GM03348 (cell line): ENCODE data around the gene RELT.

Experiments used
- DNase-seq: peaks from one replicate; pipeline ENCODE4 v3.0.0; 2012; ENCODE audit warnings: low spot score

The RELT gene

DNA sequence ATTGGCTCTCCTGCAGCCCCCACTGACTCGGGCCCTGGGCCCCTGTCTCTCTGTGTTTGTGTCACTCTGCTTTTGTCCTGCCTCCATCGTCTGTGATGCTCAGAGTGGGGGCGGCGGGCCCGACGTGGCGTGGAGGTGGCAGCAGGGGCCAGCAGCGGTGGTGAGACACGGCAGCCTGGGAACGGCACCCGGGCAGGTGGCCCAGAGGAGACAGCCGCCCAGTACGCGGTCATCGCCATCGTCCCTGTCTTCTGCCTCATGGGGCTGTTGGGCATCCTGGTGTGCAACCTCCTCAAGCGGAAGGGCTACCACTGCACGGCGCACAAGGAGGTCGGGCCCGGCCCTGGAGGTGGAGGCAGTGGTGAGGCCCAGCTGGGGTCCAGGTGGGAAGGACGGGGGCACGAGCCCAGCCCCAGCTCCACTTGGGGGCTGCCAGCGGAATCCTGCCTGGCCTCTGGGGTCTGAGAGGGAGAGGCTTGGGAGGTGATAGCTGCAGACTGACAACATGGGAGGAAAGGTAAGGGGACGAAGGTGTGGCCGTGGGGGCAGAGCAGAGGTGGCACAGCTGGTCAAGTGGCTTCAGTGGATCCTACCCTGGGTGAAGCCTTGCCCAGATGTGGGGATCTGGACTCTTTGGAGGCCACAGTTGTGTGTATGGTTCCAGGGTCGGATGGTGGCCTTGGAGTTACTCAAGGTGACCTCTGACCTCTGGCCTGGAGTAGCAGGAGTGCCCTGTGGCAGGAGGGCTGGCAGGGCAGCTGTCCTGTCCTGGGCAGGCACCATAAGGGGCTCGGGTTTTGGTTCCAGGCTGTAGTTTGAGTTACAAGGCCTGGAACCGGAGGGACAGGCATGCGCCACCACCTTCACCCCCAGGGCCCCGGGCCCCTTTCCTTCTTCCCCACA, 16.2 kb downstream of the RELT start:
- no peak for DNase-seq

DNA sequence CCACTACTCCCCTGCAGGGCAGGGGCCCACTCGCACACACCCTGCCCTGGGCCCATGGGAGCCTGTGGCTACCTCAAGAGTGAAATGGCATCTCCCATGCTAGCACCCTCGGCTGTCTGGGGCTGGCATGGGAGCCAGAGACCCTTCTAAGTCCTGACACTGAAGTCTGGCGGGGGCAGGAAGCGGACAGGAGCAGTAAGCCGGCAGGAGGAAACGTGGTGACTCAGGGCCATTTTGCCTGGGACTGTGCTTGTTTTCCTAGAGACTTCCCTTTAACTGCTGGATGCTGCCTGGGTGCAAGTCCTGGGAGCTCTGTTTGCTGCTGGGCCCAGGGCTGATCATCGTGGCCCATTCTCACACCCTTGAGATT, 16.8 kb downstream of the RELT start:
- DNase-seq = no peak

DNA sequence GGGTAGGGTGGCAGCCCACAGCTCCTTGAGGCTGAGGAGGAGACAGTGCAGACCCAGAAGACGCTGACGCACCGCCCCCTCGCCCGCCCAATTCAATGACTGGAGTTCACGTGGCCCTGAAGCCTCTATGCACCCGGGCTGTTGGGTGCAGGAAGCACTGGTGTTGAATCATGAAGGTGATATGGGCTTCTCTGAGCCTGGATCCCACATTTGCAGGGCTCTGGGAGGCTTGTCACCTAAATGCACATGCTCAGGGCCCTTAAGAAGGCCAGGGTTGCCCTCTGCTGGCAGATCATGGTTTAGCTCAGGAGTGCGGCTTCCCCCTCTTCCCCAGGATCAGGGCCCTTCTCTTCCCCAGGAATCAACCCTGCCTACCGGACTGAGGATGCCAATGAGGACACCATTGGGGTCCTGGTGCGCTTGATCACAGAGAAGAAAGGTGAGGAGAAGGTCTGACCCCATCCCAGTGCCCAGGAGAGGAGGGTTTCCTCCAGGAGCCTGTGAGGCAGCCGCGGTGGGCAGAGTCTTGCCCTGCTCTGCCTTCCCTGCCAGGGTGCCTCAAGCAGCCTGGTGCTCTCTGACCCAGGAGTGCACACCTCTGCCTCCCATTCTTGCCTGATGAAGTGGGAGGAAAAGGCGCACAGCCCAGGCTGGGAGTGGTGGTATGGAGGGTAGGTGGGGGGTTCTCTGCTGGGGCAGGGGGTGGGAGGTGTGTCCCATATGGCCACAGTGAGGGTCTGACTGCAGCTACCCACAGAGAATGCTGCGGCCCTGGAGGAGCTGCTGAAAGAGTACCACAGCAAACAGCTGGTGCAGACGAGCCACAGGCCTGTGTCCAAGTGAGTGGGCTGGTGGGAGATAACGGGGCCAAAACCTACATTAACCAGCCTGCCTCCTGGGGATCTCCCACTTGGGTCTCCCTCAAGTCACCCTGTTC, 17.5 kb downstream of the RELT start:
- DNase-seq = peak; percentile 93

DNA sequence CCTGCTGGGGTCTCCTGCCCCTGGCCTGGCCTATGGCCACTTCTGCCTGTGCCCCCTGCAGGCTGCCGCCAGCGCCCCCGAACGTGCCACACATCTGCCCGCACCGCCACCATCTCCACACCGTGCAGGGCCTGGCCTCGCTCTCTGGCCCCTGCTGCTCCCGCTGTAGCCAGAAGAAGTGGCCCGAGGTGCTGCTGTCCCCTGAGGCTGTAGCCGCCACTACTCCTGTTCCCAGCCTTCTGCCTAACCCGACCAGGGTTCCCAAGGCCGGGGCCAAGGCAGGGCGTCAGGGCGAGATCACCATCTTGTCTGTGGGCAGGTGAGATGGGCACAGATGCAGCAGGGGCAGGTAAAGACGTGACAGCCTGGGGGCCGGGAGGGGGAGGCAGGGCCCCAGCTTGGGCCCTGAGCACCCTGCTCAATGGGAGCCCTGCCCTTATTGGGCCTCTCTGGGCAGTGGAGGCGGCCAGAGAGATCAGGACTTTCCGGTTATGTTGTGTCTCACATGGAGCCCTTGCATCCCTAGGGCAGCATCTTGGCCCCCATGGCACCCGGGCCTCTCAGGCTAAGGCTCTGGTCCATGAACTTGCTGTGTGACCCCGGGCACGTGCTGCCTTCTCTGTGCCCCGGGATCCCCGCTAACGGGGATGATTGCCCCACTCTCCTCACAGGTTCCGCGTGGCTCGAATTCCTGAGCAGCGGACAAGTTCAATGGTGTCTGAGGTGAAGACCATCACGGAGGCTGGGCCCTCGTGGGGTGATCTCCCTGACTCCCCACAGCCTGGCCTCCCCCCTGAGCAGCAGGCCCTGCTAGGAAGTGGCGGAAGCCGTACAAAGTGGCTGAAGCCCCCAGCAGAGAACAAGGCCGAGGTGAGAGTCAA, 18.5 kb downstream of the RELT start:
- no peak for DNase-seq

DNA sequence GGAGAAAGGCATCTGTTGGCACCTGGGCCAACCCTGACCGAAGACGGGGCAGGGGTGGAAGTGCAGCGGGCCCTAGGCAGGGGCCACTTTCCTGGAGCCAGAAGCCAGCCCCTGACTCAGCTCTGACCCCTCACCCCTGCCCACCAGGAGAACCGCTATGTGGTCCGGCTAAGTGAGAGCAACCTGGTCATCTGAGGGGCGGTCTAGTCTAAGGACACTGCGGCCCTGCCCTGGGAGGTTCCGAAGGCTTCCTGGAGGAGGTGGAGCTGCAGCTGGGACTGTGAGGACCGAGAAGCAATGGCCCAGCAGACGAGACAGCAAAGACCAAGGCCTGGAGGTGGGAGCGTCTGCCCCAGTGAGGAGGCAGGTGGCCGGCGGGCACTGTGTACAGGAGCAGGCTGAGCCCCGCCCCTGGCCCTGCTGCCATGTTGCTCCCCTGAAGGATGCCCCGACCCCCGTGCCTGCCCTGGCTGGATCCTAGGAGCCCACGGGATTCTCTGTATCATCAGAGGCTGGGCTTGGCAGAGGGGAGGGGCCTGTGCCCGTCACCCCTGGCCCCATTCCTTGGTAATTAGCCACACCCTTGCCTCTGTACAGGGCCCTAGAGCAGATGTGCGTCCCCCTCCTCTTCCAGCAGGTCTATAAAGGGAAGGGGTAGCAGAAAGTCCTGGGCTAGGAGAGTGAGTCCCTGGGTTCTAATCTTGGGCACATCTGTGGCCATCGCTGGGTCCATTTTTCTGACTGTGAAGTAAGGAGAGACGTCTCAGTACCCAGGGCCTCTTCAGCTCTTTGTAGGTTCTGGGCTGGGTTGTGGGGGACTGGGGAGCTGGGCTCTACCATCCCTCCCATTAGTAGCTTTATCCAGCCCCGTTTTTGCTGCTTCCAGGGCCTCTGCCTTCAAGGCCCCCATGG, 19.4 kb downstream of the RELT start:
- no peak for DNase-seq

DNA sequence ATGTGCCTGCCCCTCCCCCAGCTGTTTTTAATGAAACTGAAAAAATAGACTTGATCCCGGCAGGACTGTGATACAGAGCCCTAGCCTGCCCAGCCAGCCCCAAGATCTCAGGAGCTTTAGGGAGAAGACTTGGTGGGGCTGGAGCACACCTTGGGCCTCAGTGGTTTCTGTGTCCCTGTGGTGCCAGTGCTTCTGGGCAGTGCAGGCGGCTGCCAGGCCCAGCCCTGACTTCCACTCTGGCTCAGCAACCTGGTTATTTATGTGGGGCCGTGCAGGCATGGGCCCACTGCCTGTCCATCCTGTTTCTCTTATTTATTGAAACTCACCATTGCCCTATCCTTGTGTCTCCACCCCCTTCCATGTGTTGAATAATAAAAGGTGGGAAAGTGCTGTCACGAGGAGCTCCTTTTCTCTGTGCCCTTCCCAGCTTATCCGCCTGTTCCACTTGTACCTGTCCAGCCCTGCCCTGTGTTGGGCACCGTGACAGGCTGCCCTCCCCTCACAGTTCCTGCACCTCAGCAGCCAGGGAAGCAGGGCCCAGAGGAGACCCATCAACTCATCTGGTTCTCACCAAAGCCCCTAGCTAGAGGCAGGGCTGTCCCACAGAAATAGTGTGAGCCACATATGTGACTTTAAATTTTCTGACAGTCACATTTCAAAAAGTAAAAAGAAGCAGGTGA, 20.2 kb downstream of the RELT start:
- DNase-seq = no peak

DNA sequence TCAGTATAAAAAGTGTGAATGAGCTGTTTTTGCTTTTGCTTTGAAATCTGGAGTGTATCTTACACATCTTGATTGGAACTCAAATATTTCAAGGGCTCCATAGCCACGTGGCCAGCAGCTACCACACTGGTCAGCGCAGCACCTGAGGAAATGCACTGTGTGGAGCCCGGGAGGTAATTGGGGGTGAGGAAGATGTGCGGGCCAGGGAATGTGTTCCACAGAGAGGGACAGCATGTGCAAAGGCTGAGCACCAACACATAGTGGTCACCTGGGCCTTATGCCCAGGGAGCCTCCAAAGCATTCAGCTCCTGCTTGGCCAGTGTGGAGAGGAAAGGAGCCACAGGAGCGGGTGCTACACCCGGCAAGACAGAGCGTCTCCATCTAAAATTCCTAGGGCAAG, 20.8 kb downstream of the RELT start:
- DNase-seq = no peak

DNA sequence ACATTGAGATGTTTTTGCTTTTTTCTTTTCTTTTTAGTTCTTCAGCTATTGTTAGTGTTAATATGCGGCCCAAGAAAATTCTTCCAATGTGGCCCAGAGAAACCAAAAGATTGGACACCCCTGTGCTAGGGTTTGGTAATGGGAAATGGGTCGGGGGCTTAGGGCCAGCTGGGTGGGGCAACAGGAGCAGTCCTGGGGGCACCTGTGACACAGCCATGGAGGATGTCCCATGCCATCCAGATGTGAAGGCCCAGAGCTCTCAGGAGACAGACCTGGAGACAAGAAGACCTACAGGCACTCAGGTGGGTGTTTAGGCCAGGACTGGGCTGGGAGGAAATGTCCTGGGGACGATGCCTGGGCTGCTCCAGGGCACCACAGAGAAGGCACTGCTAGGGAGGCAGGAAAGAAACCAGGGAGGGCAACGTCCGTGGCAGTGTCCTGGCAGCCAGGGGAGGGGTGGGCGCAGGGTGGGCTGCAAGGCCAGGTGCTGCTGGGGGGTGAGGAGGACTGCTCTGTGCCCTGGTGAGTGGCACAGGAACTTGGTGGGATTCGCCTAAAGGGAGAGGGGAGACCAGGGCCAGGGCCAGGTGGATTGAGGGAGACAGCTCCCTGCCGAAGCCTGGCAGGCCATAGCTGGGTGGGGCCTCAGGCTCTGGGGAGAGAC, 21.4 kb downstream of the RELT start:
- DNase-seq = no peak

DNA sequence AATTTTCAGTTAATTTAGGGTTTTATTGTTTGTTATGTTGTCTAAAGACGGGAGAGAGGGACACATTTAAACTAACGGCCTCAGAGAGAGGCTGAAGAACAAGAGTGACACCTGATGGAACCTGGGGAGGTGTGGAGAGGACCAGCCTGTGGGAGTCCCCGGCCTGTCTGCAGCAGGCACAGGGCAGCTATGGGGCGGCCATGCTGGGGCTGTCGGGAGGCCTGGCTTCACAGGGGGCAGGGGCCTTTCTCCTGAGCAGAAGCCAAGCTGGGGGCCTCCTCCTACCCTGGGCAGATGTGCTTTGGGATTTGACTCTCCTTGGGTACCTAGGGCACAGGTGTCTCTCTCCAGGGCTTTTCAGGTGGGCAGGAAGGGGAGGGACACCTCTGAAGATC, 21.9 kb downstream of the RELT start:
- no peak for DNase-seq

DNA sequence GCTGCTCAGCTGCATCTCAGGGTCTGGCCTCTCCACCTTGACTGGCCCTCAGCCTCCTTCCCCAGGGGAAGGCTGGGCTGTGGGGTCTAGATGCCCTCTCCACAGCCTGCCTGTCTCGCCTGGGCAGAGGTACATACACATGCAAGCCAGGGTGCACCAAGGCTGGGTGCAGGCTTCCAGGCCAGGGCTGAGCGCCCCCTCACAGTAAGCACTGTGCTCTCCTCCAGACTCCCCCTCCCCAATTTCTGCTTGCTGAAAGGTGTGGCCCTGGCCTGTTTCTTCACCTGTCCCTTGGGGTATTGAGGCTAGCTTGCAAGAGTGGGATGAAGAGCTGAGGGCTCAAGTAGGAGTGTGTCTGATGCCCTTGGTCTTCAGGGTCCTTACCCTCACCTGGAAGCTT, 22.5 kb downstream of the RELT start:
- DNase-seq = no peak

DNA sequence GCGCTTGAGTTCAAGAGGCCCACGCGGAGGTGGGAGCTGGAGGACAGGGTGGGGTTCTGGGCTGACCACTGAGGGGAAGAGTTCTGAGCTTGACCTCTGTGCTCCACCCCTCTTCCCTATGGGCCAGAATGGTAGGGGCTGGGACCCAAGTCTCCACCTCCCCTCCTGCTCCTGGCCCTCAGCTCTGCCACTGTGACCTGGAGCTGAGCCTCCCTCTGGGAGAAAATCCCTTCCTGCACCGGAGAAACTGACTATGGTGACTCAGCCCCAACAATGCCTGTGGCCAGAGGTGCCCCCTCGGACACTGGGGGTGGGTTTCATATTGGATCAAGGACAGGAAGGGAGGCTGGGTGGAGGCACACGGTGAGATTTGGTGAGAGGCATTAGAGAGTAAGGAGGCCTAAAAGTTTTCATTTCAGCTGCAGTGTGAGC, 23.0 kb downstream of the RELT start:
- DNase-seq = no peak

DNA sequence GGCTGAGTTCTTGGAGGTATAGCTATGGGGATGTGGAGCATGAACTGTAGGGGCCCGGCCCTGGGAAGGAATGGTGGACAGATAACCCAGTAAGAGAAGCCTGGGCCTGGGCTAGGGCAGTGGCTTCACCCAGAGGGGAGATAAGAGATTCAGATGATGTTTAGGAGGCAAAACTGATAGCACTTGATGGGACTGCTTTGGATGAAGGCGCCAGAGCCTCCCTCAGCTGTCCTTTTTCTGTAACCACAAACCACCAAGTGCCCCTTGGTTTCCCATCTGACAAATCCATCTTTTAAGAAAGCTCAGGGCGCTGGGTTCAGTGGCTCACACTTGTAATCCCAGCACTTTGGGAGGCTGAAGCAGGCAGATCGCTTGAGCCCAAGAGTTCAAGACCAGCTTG, 23.4 kb downstream of the RELT start:
- no peak for DNase-seq

DNA sequence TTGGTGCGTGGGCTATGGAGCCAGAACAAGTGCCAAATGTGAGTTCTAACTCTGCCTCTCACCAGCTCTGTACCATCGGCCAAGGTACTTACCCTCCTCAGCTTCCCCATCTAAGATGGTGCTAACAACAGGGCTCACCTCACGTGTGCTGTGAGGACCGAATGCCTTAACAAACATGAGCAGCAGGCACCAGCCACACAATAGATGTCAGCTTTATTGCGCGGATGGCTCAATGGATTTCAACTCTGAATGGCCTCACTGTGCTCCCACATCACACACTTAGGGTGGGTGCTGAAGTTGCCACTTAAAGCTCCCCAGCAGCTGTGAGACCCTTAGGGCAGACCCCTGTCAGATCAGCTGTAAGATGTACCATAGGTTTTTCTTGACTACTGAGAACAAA, 24.1 kb downstream of the RELT start:
- no peak for DNase-seq

DNA sequence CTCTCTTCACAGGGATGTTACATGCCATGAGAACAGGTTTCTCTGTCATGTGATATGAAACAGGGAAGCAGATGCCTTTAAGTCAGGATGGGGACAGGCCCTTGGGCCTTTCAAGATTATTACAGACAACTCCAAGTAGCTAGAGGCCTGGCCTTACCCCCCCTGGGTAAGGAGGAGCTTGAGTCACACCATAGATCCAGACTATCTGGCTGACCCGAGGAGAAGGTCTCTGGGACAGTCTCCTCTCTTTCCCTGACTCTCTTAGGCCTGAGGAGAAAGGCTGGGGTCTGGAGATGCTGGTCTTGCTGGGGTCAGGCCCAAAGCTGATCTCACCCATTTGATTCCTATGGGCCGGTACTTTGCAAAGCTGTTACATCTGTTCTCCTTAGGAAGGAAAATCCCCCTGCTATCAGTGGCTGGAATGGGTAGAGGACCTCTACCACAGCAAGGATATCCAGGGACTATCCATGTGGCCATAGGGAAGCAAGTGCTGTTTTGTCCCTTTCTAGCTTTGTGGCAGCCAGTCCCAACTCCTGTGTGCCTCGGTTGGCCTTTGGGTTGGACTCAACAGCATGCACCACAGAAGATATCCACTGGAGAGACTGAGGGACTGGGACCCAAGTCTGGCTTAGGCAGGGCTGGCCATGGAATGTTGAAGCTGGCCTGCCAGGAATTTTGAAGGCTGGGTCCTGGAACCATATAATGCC, 25.2 kb downstream of the RELT start:
- peak; percentile 57 for DNase-seq

DNA sequence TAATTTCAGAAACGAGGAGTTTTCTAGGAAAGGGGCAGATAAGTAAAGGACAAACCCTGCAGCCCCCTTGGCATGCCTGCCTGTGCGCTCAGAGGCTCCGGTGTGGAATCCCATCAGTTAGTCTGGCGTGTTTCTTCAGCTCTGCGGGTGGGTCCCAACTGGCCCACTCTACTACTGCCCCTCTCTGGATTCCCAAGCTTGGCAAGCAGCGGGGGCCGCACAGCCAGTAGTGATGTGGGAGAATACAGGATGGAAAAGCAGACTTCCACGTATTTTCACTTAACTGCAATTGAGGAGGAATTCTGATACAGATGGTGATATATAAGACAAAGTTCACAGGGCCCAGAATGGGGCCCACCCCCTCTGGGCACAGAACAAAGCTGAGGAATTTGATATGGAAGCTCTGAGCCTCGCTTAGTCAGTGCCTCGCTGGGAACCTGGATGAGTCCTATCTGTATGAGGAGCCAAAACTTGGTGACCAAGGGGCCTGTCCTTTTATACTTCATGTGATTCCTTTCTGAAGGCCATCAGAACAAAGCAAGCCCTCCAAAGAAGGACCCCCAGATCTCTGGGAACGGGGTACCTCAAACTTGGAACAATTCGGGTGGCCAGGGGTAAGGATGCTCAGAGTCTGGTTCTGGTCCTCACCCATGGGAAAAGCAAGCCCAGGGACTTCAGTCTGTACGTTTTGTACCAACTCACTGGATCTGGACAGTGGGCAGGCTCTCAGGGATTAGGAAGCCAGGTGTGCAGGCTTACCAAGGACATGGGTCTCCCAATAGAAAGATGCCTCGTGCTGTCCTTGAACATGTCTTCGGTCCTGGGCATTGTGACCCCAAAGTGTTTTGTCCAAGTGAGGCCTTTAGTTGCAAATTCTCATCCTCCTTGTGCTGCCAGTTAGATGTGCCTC, 26.0 kb downstream of the RELT start:
- DNase-seq = no peak

DNA sequence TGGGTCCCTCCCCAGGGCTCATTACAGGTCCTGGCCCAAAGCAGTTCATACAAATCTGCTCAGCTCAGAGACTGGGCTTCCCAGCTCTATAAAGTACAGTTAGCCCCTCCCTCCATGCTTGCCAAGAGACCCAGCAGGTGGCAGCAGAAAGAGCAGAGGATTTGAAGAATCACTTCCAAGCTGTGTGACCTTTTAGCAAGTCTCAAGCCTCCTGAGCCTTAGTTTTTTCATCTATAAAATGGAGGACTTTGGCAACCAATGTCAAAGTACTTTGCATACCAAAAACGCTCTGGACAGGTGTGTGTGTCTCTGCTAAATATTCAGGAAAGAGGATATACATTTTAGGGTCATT, 26.6 kb downstream of the RELT start:
- DNase-seq = no peak

DNA sequence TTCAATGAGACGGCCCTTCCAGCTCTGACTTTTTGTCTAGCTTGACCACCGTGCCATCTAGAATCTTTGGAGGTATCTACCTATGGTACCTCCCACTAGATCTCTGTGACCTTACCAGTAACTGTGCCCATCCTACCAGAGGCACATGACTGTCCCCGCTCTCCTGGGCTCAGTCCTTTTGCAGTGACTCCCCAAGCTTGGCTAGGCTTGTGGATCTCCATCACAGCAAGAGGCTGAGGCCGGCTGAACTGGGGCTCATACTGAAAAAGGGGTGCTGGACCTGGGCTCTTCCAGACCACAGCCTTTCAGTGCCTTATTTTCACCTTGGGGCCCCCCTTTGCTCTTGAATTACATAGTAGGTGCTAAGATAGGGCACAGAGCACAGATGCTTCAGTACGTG, 27.3 kb downstream of the RELT start:
- no peak for DNase-seq

DNA sequence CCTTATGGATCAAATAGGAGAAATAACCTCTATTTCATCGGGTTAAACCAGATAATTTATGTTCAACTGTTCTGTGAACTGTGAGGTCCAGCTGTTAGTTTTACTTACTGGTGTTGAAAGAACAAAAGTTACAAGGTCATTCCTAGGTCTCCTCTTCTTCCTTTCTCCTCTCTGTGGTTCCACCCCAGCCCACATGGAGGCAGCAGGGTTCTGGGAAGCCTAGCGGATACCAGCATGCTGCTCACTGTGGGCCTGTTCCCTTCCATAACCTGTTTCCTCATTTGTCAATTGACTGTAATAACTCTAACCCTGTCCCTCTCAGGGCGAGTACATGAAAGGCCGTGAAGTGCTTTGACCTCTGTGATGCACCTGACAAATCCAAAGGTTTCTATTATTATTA, 27.8 kb downstream of the RELT start:
- peak; percentile 82 for DNase-seq
